Spleen (tissue), 7 donors: ENCODE data around the gene OR10P1.

Source experiments
- POLR2A ChIP-seq, 3 donors: fragments of 450-650 bp; IDR thresholded peaks; one replicate each; pipeline ENCODE4 v1.5.1; 2017; ENCODE audit warnings: antibody characterized with exemption in 3 of 3, mild to moderate bottlenecking in 1 of 3
- TF ChIP-seq, protein P1 (sequence below), 11 experiments: fragments of 200-600 bp in 7 of 11; fragments of 450-650 bp in 4 of 11; sonication (generic) in 4 of 11; IDR thresholded peaks in 8 of 11; conservative IDR thresholded peaks in 3 of 11; 1 replicate in 7 of 11; 2 replicates in 4 of 11; pipeline versions ENCODE4 v1.4.0 to v1.8.0; 2016 to 2021; ENCODE audit warnings: antibody characterized with exemption in 11 of 11, inconsistent platforms in 4 of 11, mild to moderate bottlenecking in 1 of 11
- donor health status: DM: no; HTN: no; CAD: no; lungs with moderate emphysema.
- donor health status: DM: no; HTN: no; CAD: no.
- donor health status: DM: no; HTN: no; CAD: no.

DNA sequence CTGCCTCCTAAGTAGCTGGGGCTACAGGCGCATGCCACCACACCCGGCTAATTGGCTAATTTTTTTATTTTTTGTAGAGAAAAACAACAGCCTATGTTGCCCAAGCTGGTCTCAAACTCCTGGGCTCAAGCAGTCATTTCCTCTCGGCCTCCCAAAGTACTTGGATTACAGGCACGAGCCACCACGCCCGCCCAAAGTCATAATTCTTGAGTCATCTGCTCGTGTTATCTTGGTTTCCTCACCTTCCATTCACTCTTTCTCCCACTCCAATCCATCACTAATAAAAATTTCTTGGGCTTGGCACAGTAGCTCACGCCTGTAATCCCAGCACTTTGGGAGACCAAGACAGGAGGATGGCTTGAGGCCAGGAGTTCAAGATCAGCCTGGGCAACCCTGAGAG is 39.0 kb downstream of the OR10P1 start:
- TF ChIP-seq POLR2A (IDR thresholded peaks at IDR 0.05): no peak
- TF ChIP-seq, protein P1, sequence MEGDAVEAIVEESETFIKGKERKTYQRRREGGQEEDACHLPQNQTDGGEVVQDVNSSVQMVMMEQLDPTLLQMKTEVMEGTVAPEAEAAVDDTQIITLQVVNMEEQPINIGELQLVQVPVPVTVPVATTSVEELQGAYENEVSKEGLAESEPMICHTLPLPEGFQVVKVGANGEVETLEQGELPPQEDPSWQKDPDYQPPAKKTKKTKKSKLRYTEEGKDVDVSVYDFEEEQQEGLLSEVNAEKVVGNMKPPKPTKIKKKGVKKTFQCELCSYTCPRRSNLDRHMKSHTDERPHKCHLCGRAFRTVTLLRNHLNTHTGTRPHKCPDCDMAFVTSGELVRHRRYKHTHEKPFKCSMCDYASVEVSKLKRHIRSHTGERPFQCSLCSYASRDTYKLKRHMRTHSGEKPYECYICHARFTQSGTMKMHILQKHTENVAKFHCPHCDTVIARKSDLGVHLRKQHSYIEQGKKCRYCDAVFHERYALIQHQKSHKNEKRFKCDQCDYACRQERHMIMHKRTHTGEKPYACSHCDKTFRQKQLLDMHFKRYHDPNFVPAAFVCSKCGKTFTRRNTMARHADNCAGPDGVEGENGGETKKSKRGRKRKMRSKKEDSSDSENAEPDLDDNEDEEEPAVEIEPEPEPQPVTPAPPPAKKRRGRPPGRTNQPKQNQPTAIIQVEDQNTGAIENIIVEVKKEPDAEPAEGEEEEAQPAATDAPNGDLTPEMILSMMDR (IDR thresholded peaks at IDR 0.05 in 8 of 11, conservative IDR thresholded peaks at IDR 0.05 in 3 of 11): no peak
